NOMO-1 treated with DMSO at 0.1 percent for 48 hours (cell line): ENCODE measurements around the gene ADARB2.
"Not testable (repeated sequence)": the region's sequence is repeated elsewhere in the genome, so short reads cannot be mapped to it uniquely, and the experiment has no call there.

Experiments used
- DNase-seq: peaks from one replicate; lab custom pipeline; 2025; ENCODE audit not compliant: unreplicated experiment; lab: John Stamatoyannopoulos, UW

Gene ADARB2

GRCh38 chr10:1416456-1417037, 320.8 kb downstream of the ADARB2 start:
- DNase-seq: no peak

- no peak for DNase-seq
Measured at GRCh38 chr10:1414893-1415292, 322.4 kb downstream of the ADARB2 start.

- DNase-seq: not testable (repeated sequence)
Measured at GRCh38 chr10:1414346-1414745, 323.0 kb downstream of the ADARB2 start.

- no peak for DNase-seq
Measured at GRCh38 chr10:1413823-1414222, 323.5 kb downstream of the ADARB2 start.

- DNase-seq: no peak
Measured at GRCh38 chr10:1413256-1413655, 324.1 kb downstream of the ADARB2 start.

GRCh38 chr10:1412531-1413189, 324.7 kb downstream of the ADARB2 start:
- DNase-seq: no peak

GRCh38 chr10:1411956-1412355, 325.4 kb downstream of the ADARB2 start:
- no peak for DNase-seq

- DNase-seq: no peak
Measured at GRCh38 chr10:1411451-1411850, 325.9 kb downstream of the ADARB2 start.

- DNase-seq: no peak
Measured at GRCh38 chr10:1410469-1411395, 326.6 kb downstream of the ADARB2 start.

- DNase-seq: no peak
Measured at GRCh38 chr10:1410032-1410431, 327.3 kb downstream of the ADARB2 start.

- no peak for DNase-seq
Measured at GRCh38 chr10:1409392-1409791, 327.9 kb downstream of the ADARB2 start.

- DNase-seq: no peak
Measured at GRCh38 chr10:1408651-1409367, 328.5 kb downstream of the ADARB2 start.

GRCh38 chr10:1406967-1407945, 330.1 kb downstream of the ADARB2 start:
- DNase-seq: no peak

- no peak for DNase-seq
Measured at GRCh38 chr10:1406132-1406966, 331.0 kb downstream of the ADARB2 start.

- DNase-seq: no peak
Measured at GRCh38 chr10:1404323-1405260, 332.7 kb downstream of the ADARB2 start.

- no peak for DNase-seq
Measured at GRCh38 chr10:1403508-1404322, 333.6 kb downstream of the ADARB2 start.

- DNase-seq: no peak
Measured at GRCh38 chr10:1402816-1403507, 334.4 kb downstream of the ADARB2 start.
